Smooth muscle cell of trachea (primary cell): ENCODE measurements around the gene TPRKB. TPM values are rescaled to one million over a fixed set of nuclear protein-coding genes. Genes with fewer than 3 reads are reported as not detected.

ENCODE experiments used
- total RNA-seq: library from RNA; depleted of rRNA; stranded (reverse); fragments of >200 nt; gene quantifications from 2 replicates; pipeline ENCODE4 v1.2.1, GENCODE V29; 2014

TPRKB gene
- 8.1 and 41.6 TPM in 2 replicates for total RNA-seq

DNA sequence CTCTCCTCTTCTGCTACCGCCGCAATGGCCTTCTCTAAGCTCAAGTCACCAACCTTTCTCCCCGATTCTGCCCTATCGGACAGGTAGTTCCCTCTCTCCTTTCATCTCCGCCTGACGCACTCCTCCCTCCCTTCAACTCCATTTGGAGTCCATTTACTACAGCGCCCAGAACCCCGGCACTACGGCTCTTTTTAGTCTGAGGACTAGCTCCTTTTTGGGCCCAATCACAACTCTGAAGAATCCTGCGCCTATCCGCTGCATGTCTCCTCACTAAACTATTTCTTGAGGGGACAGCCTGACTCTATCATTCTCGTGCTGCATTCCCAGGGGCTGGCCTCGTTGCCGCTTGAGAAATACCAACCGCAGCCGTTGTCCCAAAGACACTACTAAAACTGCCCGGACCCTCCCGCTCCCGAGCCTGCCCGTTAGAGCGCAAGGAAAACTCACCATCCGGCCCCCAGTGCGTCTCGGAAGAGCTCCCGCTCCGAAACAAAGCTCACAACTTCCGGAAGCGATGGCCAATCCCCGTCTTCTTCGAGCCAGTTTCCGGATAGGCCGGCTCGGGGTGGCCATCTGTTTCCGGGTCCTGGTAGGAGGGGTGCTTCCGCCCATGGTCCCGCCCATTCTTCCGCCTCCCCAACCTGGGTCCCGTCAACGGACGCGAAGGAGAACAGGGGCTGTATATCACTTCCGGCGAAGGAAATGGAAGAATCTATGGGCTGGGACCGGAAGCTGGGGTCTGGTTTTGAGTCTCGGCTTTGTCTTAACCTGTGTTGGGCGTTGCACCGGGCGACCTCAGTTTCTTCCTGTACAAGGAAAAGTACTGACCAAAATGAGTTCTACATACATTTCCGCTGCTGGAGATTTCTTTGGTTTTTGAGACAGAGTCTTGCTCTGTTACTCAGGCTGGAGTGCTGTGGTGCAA lies at the start of gene TPRKB:
Gene TPRKB (minus strand): TSS at position 491 of the 925 bp plus-strand sequence. CDS start 2,776 bp downstream, outside the sequence.

DNA sequence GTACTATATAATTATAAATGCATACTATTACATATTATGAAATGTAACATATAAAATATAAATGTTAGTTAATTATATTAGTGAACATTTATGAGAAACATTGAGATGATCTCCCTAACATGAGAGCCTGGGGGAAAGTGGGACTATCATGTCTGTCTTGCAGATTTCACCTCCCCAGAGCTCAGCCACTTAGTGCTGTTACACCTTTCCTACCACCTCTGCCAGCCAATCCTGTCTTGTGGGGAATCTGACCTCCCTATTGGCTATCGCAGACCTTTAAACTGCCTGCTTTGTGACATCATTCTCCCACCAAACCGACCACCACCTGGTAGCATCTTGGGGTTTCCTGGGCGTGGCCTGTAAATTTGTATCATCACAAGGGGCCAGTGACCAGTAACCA lies 46.7 kb upstream of the TPRKB start, which contains the start of gene C2orf78:
Gene C2orf78 (plus strand): TSS at position 301 of the 400 bp plus-strand sequence. CDS start 127 bp downstream, outside the sequence.

DNA sequence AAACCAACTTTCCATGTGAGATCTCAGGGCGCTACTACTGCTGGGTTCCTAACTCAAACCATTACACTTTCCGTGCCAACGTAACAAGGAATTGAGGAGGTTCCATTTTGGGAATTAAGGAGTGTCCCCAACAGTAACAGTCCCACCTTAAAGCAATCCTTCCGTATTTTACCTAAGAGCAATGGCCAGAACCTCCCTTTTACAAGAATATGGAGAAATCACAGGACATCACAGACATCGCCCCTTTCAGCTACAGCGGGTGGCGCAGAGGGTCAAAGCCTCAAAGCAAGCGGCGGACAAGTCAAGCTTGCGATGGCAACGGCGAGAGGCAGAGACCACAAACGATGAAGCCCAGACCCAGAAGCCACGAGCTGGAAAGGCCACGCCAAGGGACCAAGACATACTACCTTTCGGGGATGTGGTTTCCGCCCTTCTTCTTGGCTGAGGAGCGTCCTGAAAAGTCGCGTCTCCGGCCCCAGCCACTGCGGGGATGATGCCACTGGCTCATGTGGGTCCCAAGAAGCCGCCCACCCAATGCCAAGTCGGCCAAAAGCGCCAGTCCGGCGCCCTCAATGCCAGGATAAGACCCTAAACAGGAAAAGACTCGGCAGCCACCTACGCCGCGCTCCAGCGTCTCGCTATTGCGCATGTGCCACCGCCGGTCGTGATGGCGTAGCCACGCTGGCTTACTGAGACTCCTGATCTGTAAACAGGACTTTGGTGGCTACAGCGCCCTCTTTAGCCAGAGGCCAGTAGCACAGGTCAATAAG lies 42.5 kb upstream of the TPRKB start, which contains the start of gene DUSP11:
Gene DUSP11 (minus strand): TSS at position 637 of the 770 bp plus-strand sequence. CDS start 129 bp downstream, at position 508.

Other genes starting within 250 kb of the TPRKB start
- not detected in 2 replicates for gene NAT8, start 94.9 kb downstream of the TPRKB start, total RNA-seq
- 34.7 and 39.0 TPM in 2 replicates for gene DUSP11, start 42.8 kb upstream of the TPRKB start, total RNA-seq
- gene C2orf78, start 46.8 kb upstream of the TPRKB start, total RNA-seq, result not detected in 2 replicates
- gene STAMBP, start 91.6 kb upstream of the TPRKB start, total RNA-seq, result 24.1 and 28.1 TPM in 2 replicates
- 2.2 and 4.1 TPM in 2 replicates for gene ACTG2, start 155.7 kb upstream of the TPRKB start, total RNA-seq
- gene DGUOK, start 189.5 kb upstream of the TPRKB start, total RNA-seq, result 56.6 and 66.2 TPM in 2 replicates
- 3.1 and 4.1 TPM in 2 replicates for gene TET3, start 247.6 kb upstream of the TPRKB start, total RNA-seq